ENCODE measurements around the gene ATP8A2.

DNA sequence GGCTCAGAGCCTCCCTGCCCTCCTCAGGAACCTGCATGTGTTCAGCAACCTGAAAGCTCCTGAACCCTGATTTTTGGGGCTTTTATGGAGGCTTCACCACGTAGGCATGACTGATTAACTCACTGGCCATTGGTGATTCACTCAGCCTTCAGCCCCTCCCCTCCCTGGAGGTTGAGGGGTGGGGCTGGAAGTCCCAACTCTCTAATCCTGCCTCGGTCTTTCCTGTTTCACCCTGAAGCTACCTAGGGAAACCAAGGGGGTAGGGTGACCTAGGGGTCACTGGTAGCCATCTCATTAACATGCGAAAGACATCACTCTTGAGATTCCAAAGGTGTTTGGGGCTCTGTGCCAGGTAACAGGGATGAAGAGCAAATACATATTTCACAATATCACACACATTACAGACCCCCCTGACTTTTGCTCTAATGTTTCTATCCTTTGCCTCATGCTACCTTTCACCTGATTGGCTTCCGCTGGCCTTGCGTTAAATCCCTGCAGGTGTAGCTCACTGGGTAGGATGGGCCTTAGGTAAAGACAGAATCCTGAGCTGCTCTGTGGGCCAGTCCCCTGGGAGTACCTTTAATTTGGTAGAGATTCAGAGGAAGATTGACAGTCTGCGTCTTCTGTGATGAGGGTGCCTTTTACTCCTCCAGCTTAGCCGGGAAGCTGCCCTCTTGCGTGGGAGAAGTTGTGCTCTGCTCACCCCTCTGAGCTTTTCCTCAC, 260.6 kb downstream of the ATP8A2 start:
- TF ChIP-seq POLR2A (IDR thresholded peaks at IDR 0.05) (no peak), CTCF (IDR thresholded peaks at IDR 0.05) (no peak), POLR2AphosphoS5 (IDR thresholded peaks at IDR 0.05) (no peak)
